GM12892 (cell line): ENCODE data around the gene EPHA6.

Experiments
- POLR2A ChIP-seq: IDR thresholded peaks from 2 replicates; pipeline ENCODE4 v1.6.1; 2011; ENCODE audit warnings: low read depth, low read length, control low read depth
- POLR2AphosphoS5 ChIP-seq: IDR thresholded peaks from 2 replicates; pipeline ENCODE4 v1.6.1; 2011; ENCODE audit warnings: low read depth, low read length, control low read depth
- TAF1 ChIP-seq: IDR thresholded peaks from 2 replicates; pipeline ENCODE4 v1.6.1; 2011; ENCODE audit warnings: low read depth, mild to moderate bottlenecking, control low read depth, low read length, borderline replicate concordance

DNA sequence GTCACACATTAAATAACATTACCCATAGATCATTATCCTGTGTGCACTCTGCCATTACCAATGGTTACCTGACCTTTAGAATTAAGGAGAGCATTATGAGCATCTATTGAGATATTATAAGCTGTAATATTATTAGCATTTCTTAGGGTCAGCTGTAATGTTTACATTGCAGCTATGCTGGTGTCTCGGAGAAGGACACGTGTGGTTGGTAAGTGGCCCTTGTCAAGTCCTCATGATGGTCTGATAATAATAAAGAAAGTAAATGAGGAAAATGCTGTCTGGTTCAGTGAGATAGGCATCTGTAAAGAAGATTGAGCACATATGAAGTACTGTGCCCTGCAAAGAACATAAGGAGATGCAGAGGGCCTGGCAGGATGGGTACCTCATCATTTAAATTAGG, 878.4 kb downstream of the EPHA6 start:
- TF ChIP-seq POLR2AphosphoS5 (no peak), POLR2A (no peak), TAF1 (no peak)
